ENCODE measurements around the gene TICRR. TPM values are rescaled to one million over a fixed set of nuclear protein-coding genes. Genes with fewer than 3 reads are reported as not detected.

TICRR gene
- total RNA-seq, 1 experiment from 2014 or later: 20.5 TPM

GRCh38 chr15:89628301-89628700 is 53.0 kb downstream of the TICRR start:
- Histone ChIP-seq H3K27ac (ENCODE audit: low read length) (no peak overlapping the region), H3K9me3 (ENCODE audit: control insufficient read depth, insufficient read depth, low read depth, low read length) (no peaks in the 10 kb centered on the region), H3K4me3 (ENCODE audit: low read depth in 2 of 2, low read length in 2 of 2) (no peak overlapping the region), H3K36me3 (ENCODE audit: control insufficient read depth, insufficient read depth, low read length) (peaks cover 13% of the 10 kb centered on the region), H3K27me3 (ENCODE audit: control insufficient read depth, insufficient read depth, low read length) (no peaks in the 10 kb centered on the region), H3K4me1 (ENCODE audit: control insufficient read depth, insufficient read depth, low read length) (no peaks in the 10 kb centered on the region)
- POLR2A ChIA-PET: no interaction called here
- DNase-seq (ENCODE audit: low read depth, low spot score): no peak
- in situ Hi-C loops (cut with HindIII; ENCODE audit: low pct_unique_long_range_greater_than_20kb, low sequenced_read_pairs) (no loop called here), intact Hi-C loops (cut with micrococcal nuclease; ENCODE audit: unreplicated experiment) (no loop called here)
- ATAC-seq: no peak
- BruUV-seq (replicated peaks): no TSS peak
- CTCF ChIA-PET: no interaction called here
- TF ChIP-seq, protein P1, sequence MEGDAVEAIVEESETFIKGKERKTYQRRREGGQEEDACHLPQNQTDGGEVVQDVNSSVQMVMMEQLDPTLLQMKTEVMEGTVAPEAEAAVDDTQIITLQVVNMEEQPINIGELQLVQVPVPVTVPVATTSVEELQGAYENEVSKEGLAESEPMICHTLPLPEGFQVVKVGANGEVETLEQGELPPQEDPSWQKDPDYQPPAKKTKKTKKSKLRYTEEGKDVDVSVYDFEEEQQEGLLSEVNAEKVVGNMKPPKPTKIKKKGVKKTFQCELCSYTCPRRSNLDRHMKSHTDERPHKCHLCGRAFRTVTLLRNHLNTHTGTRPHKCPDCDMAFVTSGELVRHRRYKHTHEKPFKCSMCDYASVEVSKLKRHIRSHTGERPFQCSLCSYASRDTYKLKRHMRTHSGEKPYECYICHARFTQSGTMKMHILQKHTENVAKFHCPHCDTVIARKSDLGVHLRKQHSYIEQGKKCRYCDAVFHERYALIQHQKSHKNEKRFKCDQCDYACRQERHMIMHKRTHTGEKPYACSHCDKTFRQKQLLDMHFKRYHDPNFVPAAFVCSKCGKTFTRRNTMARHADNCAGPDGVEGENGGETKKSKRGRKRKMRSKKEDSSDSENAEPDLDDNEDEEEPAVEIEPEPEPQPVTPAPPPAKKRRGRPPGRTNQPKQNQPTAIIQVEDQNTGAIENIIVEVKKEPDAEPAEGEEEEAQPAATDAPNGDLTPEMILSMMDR (IDR thresholded peaks at IDR 0.05): no peak
- TF ChIP-seq TCF7L2 (IDR thresholded peaks at IDR 0.05; ENCODE audit: low read depth, low read length): no peak
- TF ChIP-seq REST (IDR thresholded peaks at IDR 0.05; ENCODE audit: insufficient read depth in 1 of 2, low read depth in 2 of 2, low read length in 1 of 2): no peak
- TF ChIP-seq POLR2AphosphoS5 (IDR thresholded peaks at IDR 0.05; ENCODE audit: low read depth, low read length): no peak
- TF ChIP-seq SIN3A (IDR thresholded peaks at IDR 0.05; ENCODE audit: borderline replicate concordance, insufficient read depth, low read depth, low read length): no peak

GRCh38 chr15:89628806-89629715 is 53.8 kb downstream of the TICRR start:
- Histone ChIP-seq H3K27ac (ENCODE audit: low read length) (no peak overlapping the region), H3K4me1 (ENCODE audit: control insufficient read depth, insufficient read depth, low read length) (no peaks in the 10 kb centered on the region), H3K27me3 (ENCODE audit: control insufficient read depth, insufficient read depth, low read length) (no peaks in the 10 kb centered on the region), H3K4me3 (ENCODE audit: low read depth in 2 of 2, low read length in 2 of 2) (no peak overlapping the region), H3K36me3 (ENCODE audit: control insufficient read depth, insufficient read depth, low read length) (peaks cover 9% of the 10 kb centered on the region), H3K9me3 (ENCODE audit: control insufficient read depth, insufficient read depth, low read depth, low read length) (no peaks in the 10 kb centered on the region)
- DNase-seq (ENCODE audit: low read depth, low spot score) (no peak), ATAC-seq (no peak)
- CTCF ChIA-PET: interaction anchor here (0.6 kb wide), 1 partner anchor 426 kb away, joined by 5 read pairs; no protein-coding TSS in a partner anchor
- TF ChIP-seq POLR2AphosphoS5 (IDR thresholded peaks at IDR 0.05; ENCODE audit: low read depth, low read length): no peak
- TF ChIP-seq TCF7L2 (IDR thresholded peaks at IDR 0.05; ENCODE audit: low read depth, low read length): no peak
- no peak for TF ChIP-seq SIN3A (IDR thresholded peaks at IDR 0.05; ENCODE audit: borderline replicate concordance, insufficient read depth, low read depth, low read length)
- TF ChIP-seq REST (IDR thresholded peaks at IDR 0.05; ENCODE audit: insufficient read depth in 1 of 2, low read depth in 2 of 2, low read length in 1 of 2): no peak
- TF ChIP-seq, protein P1 (IDR thresholded peaks at IDR 0.05): no peak
- intact Hi-C loops (cut with micrococcal nuclease; ENCODE audit: unreplicated experiment): no loop called here
- POLR2A ChIA-PET: no interaction called here
- BruUV-seq (replicated peaks): no TSS peak
- in situ Hi-C loops (cut with HindIII; ENCODE audit: low pct_unique_long_range_greater_than_20kb, low sequenced_read_pairs): no loop called here
